Lower leg skin (tissue), 4 donors: ENCODE measurements around the gene CUZD1. TPM values are rescaled to one million over a fixed set of nuclear protein-coding genes. Genes with fewer than 3 reads are reported as not detected.

Source experiments
- DNase-seq, 2 donors: peaks; one replicate each; pipeline ENCODE4 v3.0.0-alpha.2; 2019; ENCODE audit warnings: low spot score in 2 of 2
- H3K4me3 ChIP-seq: fragments of 200-600 bp; sonication (generic); 2 replicates; pipeline ENCODE4 v1.5.1; 2017; ENCODE audit warnings: mild to moderate bottlenecking, low read depth; ENCODE audit not compliant: poor library complexity, severe bottlenecking
- POLR2A ChIP-seq, 2 donors: fragments of 450-650 bp; IDR thresholded peaks; one replicate each; pipeline ENCODE4 v1.6.1; 2016 to 2017; ENCODE audit warnings: antibody characterized with exemption in 2 of 2, mild to moderate bottlenecking in 1 of 2, moderate library complexity in 1 of 2
- WGBS, 2 donors: methylation state at CpG; one replicate each; pipeline ENCODE4 v1.1.5; 2018; 5-methylcytosine and 5-hydroxymethylcytosine counted together
- intact Hi-C: fragments of 100-400 bp; cut with DNase I; formaldehyde crosslinking; loops from one replicate; pipeline ENCODE4 v1.15.0; 2023; ENCODE audit warnings: low total_unique reads
- total RNA-seq, 4 donors: library from RNA; depleted of rRNA; stranded (reverse); fragments of >200 nt; gene quantifications; one replicate each; pipeline ENCODE4 v1.1.0, GENCODE V29; 2016
- TF ChIP-seq, protein P1 (sequence below), 3 donors: fragments of 450-650 bp; IDR thresholded peaks; one replicate each; pipeline ENCODE4 v1.5.1; 2016; ENCODE audit warnings: antibody characterized with exemption in 3 of 3, mild to moderate bottlenecking in 3 of 3, moderate library complexity in 2 of 3

Gene CUZD1
- total RNA-seq, 4 donors from 2014 or later = 0.13 to 0.88 (median 0.54) TPM

DNA sequence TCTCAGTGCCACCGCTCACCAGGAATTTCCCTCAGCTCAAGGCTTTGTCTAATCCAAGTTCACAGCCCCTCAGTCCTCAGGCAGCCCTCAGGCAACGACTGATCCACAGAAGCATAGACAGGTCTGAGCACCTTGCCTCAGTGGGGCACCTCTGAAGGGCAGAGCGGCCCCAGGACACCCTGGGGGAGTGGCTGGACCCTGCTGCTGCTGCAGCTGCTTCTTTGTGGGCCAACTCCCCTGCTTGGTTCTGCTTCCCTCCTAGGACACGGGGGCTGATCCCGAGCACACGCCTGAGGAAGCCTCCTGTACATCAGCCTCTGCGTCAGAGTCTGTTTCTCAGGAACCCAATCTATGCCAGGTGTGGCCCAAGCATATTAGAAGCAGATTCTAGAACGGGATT is 16.2 kb downstream of the CUZD1 start:
- no peak overlapping the region for H3K4me3 ChIP-seq
- 69 to 77% methylated on average over 6 to 8 of the region's 8 CpGs for WGBS, 2 donors
- intact Hi-C loops = no loop called here
- TF ChIP-seq POLR2A (IDR thresholded peaks at IDR 0.05) = no peak
- TF ChIP-seq, protein P1, sequence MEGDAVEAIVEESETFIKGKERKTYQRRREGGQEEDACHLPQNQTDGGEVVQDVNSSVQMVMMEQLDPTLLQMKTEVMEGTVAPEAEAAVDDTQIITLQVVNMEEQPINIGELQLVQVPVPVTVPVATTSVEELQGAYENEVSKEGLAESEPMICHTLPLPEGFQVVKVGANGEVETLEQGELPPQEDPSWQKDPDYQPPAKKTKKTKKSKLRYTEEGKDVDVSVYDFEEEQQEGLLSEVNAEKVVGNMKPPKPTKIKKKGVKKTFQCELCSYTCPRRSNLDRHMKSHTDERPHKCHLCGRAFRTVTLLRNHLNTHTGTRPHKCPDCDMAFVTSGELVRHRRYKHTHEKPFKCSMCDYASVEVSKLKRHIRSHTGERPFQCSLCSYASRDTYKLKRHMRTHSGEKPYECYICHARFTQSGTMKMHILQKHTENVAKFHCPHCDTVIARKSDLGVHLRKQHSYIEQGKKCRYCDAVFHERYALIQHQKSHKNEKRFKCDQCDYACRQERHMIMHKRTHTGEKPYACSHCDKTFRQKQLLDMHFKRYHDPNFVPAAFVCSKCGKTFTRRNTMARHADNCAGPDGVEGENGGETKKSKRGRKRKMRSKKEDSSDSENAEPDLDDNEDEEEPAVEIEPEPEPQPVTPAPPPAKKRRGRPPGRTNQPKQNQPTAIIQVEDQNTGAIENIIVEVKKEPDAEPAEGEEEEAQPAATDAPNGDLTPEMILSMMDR (IDR thresholded peaks at IDR 0.05) = no peak
- DNase-seq = no peak

DNA sequence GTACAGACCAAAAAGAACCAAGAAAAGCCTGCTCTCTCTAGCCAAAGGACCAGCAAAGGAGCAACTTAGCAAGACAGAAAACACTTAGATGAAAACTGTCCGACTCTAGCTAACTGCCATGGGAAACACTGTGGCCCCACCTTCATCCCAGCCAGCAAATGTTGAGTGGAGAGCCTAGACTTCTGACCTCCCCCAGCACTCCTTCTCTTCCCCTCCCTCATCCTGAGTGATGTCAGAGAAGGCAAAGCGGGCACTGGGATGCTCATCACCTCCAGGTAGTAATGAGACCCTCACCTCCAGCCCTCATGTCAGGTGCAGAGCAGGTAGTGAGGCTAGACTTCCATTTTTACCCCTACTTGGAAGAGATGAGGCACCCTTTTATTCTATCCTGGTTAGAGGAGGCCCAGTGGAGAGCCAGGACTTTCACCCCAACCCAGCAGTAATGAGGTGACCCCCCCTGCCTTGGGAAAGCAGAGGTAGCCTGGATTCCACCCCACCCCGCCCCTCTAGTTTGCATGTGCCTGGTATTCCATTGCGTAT is 16.9 kb downstream of the CUZD1 start:
- DNase-seq = no peak
- 85 to 88% methylated on average over 4 of the region's 4 CpGs for WGBS, 2 donors
- intact Hi-C loops = no loop called here

DNA sequence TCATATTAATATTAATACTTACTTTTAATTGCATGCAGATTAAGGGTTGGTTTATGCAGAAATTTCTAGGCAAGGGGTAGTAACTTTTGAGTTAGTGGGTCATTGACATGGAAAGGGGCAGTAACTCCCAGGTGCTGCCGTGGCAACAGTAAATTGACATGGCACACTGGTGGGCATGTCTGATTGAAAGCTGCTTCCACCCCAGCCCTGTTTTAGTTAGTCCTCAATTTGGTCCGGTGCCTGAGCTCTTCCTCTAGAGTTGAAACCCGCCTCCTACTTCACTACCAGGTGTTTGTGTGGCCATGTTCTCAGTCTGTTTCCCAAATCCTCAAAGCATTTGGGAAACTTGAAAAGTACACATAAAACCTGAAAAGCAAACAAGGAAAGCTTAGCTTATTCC is 18.4 kb downstream of the CUZD1 start:
- intact Hi-C loops = no loop called here
- WGBS, 2 donors = 84 to 95% methylated on average over 3 of the region's 3 CpGs
- H3K4me3 ChIP-seq = no peak overlapping the region
- no peak for DNase-seq
- no peak for TF ChIP-seq POLR2A (IDR thresholded peaks at IDR 0.05)
- TF ChIP-seq, protein P1 (IDR thresholded peaks at IDR 0.05) = no peak

More for the DNA sequence above, 16.9 kb downstream of the CUZD1 start:
- TF ChIP-seq, protein P1 (IDR thresholded peaks at IDR 0.05) = no peak
- TF ChIP-seq POLR2A (IDR thresholded peaks at IDR 0.05) = no peak
- H3K4me3 ChIP-seq = no peak overlapping the region

DNA sequence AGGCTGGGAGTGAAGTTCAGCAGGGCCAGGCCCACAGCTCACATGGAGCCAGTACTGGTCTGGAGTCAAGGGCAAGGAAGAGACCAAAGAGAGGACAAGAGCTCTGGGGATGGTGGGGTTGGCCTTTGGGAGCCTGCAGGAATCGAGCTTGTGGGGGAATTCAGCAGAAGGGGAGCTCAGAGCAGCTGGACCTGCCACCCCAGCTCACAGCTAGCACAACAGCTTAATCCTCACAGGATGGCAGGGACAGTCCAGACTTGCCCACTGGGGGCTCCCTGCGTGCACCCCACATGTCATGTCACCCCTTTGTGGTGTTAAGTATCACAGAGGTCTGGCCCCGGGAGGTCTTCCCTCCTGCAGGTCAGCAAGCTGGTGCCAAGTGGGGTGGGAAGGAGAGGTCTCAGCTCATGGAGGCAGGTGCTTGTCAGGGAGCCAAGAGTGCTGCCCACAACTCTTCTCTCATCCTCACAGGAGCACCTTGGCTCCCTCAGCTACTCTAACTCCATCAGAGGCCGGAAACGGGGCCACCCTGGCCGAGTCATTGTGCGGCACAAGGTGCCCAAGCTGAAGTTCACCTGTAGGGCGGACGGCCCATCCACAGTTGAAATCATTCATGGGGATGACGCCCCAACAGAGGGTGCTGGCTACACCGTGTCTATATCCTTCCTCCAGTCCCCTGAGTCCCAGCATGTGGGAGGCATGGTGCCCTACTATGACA is 22.5 kb downstream of the CUZD1 start:
- TF ChIP-seq, protein P1 (IDR thresholded peaks at IDR 0.05) = no peak
- TF ChIP-seq POLR2A (IDR thresholded peaks at IDR 0.05) = no peak
- no peak for DNase-seq
- intact Hi-C loops = no loop called here
- H3K4me3 ChIP-seq = no peak overlapping the region
- WGBS, 2 donors = 76 to 85% methylated on average over 7 to 11 of the region's 11 CpGs

DNA sequence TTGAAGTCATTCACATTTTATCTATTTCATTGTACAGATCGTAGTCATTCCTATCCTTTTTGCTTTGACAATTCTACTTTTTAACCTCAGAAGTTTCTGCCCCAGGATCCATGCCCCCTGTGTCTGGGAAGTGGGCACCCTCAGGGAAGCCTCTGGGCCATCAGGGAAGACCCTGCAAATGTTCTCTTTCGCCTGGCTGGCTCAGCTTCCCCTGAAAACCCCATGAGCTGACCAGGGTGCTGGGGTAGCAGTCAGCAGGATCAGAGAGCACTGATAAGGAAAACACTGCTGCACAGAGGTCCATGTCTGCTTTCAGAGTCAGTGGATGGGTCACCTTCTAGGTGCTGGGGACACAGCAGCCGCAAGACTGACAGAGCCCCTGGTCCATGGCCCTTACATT is 23.8 kb downstream of the CUZD1 start:
- intact Hi-C loops = no loop called here
- TF ChIP-seq POLR2A (IDR thresholded peaks at IDR 0.05) = no peak
- TF ChIP-seq, protein P1 (IDR thresholded peaks at IDR 0.05) = no peak
- no peak for DNase-seq
- H3K4me3 ChIP-seq = no peak overlapping the region
- 79 to 83% methylated on average over 3 of the region's 3 CpGs for WGBS, 2 donors
